Stimulated activated CD8-positive, alpha-beta memory T cell treated with anti-CD3 and anti-CD28 coated beads, Interleukin-7, amount 100 ng/mL, for 1 hour (primary cell): ENCODE data around the gene FMO2.

ENCODE experiments used
- DNase-seq, 2 donors: peaks; one replicate each; pipeline ENCODE4 v3.0.0-alpha.2; 2020; ENCODE audit warnings: low read depth in 2 of 2

FMO2 gene

GRCh38 chr1:171174560-171175294 lies 10.4 kb upstream of the FMO2 start:
- no peak for DNase-seq

DNA sequence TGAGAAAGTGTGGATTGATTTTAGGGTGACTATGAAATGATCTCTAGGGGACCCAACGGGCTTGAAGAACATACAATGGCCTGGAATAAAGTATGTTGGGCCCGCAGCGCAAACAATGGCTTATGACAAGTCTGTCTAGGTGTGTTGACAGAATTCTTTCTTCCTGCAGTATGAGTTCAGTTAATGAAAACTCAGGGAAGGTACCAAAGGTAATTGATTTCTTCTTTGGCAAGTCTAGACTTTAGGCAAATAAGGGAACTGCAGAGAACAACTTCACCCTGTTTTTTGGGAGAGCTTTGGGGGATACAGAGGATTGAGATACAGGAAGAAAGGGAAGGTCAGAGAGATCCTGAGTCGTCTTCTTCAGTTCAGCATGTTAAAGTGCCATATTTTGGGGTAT lies 7.8 kb upstream of the FMO2 start:
- no peak for DNase-seq

DNA sequence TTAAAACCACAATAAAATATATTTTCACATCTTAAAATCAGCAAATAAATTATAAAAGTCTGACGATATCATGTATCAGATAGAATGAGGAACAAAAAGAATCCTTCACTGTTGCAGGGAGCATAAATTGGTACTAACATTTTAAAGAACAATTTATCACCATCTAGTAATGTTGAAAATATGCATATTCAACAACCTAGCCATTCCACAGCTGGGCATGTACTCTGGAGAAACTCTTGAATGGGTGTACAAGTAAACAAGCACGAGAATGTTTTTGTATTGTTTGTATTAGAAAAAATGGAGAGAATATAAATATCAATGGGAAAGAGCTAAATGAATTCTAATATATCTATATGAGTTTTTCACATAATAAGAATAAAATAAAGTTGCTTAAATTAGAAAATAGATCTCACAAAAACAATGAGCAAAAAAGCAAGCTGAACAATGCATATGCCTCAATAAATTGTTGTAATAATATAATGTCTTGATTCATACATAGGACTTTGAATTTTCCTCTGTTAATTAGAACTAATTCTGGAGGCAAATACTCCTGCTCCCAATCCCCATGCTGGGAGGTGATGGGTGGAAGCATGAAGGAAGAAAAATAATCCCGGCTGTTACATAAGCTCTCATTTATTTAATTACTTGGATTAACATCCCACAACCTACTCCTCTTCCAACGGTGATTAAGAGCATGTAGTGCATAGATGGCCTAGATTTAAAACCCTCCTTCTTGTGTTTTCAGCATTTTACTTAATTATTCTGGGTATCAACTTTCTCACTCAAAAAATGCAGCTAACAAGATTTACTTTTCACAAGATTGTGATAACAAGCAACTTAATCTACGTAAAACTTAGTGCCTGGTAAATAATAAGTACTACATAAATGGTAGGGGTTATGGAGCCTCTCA lies 5.5 kb upstream of the FMO2 start:
- DNase-seq: no peak

GRCh38 chr1:171180670-171181069 lies 4.4 kb upstream of the FMO2 start:
- DNase-seq: no peak

- no peak for DNase-seq
Measured at GRCh38 chr1:171188388-171189266, 3.5 kb downstream of the FMO2 start.

DNA sequence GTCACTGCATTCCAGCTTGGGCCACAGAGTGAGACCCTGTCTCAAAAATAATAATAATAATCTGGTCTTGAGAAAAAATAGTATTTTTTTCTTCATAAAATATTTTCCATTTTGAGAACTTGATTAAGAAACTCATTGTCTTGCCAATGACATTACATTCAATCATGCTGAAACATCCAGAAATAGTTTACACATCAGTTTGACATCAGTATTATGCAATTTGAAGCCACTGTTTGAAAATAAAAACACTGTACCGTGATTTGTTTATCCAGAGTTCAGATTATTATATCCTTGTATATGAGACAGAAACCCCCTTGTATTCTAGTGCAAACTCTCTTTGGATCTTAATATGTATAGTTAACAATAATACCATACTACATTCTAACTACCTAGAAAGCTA lies 6.9 kb downstream of the FMO2 start:
- DNase-seq: no peak

- DNase-seq: no peak
Measured at GRCh38 chr1:171195767-171196166, 10.7 kb downstream of the FMO2 start.

DNA sequence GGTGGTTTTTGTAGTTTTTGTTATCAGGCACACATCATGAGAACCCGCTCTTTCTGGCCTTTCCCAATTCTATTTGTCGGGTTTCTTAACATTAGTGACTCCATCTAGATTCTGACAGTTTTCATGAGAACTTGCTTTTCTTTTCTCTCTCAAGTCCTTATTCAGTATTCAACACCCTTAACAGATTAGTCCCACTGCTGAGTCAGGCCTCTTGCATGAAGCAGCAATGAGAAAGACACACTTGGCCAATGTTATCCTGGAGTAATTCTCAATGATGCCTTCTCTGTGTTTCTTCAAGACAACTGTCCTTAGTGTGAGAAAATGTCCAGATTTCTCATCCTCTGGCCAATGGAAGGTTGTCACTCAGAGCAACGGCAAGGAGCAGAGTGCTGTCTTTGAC lies 11.3 kb downstream of the FMO2 start:
- DNase-seq: no peak

DNA sequence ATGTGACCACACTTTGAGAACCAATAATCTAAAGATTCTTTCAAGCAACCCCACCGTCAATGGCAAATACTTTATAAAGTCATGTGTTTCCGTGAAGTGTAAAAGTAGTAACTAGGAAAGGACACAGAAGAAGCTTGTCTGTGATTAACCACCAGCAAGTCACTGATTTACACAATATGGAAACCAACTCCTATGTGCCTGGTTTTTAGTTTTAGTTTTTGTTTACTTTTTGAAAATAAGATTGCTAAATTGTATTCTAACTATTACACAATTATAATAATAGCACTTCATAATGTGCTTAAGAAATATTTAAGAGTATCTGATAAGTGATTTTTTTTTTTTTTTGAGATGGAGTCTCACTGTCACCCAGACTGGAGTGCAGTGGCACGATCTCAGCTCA lies 13.0 kb downstream of the FMO2 start:
- no peak for DNase-seq

GRCh38 chr1:171204296-171204695 lies 19.2 kb downstream of the FMO2 start:
- DNase-seq: no peak

- DNase-seq: no peak
Measured at GRCh38 chr1:171206204-171206977, 21.3 kb downstream of the FMO2 start.

- no peak for DNase-seq
Measured at GRCh38 chr1:171206978-171207355, 21.9 kb downstream of the FMO2 start.

- DNase-seq: no peak
Measured at GRCh38 chr1:171207377-171207776, 22.3 kb downstream of the FMO2 start.

DNA sequence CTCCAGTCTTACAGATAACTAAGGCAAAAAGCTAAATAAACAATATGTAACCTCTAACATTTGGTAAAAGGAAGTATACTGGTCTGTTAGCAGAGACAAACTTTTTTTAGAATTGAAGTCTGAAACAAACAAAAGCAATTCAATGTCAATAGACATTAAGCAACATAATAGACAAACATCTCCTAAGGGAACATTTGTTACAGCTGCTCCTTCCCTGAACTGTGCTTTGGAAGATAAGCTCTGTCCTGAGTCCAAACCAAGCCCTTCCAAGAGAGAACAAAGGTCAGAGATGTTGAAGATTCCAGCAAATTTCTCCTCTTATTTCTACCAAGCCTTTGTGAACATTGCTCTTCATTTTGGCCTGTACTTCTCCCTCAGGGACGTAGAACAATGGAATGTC lies 25.3 kb downstream of the FMO2 start:
- no peak for DNase-seq

- no peak for DNase-seq
Measured at GRCh38 chr1:171212607-171213351, 27.7 kb downstream of the FMO2 start.

- DNase-seq: no peak
Measured at GRCh38 chr1:171213559-171214454, 28.7 kb downstream of the FMO2 start.

GRCh38 chr1:171217658-171218443 lies 32.8 kb downstream of the FMO2 start:
- DNase-seq: no peak

GRCh38 chr1:171218661-171219060 lies 33.6 kb downstream of the FMO2 start:
- DNase-seq: no peak
